IPS-18c (cell line): ENCODE measurements around the gene ETFB.

Source experiments
- H3K4me3 ChIP-seq: 2 replicates; pipeline ENCODE4 v1.7.0; 2013; ENCODE audit warnings: low read depth, mild to moderate bottlenecking, low read length, moderate library complexity; ENCODE audit not compliant: insufficient read depth
- H3K9me3 ChIP-seq: one replicate; pipeline ENCODE4 v1.6.1; 2013; ENCODE audit warnings: mild to moderate bottlenecking, low read length, moderate library complexity; ENCODE audit not compliant: control insufficient read depth, insufficient read depth

ETFB gene

DNA sequence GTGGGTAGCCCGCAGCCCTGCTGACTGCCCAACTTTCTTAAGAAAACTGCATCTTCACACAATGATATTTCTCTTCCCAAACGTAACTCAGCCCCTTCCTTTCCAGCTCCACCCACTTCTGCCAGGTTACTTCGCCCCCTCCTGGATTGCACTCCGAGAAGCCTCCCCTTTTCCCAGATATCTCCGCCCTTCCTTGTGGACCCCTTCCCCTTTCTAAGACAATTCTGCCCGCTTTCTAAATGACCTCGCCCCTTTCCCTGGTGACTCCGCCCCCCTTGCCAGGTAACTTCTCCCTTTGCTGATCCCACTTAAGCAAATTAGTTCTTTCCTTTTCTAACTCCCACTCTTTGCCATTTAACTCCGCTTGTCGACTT is 26.9 kb downstream of the ETFB start:
- Histone ChIP-seq H3K4me3 (peak overlapping the region; percentile 55; the same call in 1 of the 2 replicates), H3K9me3 (no peaks in the 10 kb centered on the region)

DNA sequence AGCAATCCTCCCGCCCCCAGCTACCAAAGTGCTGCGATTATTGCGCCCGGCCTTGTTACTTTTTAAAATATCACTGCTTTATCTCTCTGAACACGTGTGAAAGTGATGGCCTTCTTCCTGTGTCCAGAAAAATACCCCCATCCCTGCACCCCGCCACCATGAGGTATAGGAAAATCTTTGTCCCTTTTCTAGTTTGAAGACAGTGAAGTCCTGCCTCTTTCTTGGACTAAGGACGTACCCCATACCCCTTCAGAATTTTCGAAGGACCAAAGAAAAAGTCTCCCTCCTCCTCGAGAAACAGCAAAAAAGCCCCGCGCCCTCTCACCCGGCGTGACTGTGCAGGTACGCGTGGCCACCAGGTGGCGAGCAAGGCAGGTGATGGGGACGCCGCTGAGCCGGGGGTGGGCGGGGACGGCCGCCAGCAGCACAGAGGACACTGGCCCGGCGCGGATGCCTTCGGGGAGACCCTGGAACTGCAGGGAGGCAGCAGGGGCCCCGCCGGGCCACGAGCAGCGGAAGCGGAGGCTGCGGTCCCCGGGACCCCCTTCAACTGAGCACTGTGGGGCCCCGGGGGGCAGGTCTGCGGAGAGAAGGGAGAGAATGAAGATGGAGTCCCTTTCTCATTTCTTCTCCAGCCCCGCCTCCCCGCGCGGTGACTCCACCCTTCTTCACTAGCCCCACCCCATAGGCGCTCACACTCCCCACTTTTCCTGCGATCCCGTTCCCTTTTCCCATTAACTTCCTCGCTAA is 27.4 kb downstream of the ETFB start:
- H3K4me3 ChIP-seq: peak overlapping the region; percentile 55; the same call in 1 of the 2 replicates
- H3K9me3 ChIP-seq: no peaks in the 10 kb centered on the region

GRCh38 chr19:51337861-51338562 is 28.2 kb downstream of the ETFB start:
- H3K4me3 ChIP-seq: peak overlapping the region; percentile 55; the same call in 1 of the 2 replicates
- H3K9me3 ChIP-seq: no peaks in the 10 kb centered on the region

GRCh38 chr19:51337141-51337860 is 28.9 kb downstream of the ETFB start:
- no peaks in the 10 kb centered on the region for H3K9me3 ChIP-seq
- H3K4me3 ChIP-seq: no peak overlapping the region

- no peak overlapping the region for H3K4me3 ChIP-seq
- H3K9me3 ChIP-seq: no peaks in the 10 kb centered on the region
Measured at GRCh38 chr19:51333836-51334460, 32.2 kb downstream of the ETFB start.

DNA sequence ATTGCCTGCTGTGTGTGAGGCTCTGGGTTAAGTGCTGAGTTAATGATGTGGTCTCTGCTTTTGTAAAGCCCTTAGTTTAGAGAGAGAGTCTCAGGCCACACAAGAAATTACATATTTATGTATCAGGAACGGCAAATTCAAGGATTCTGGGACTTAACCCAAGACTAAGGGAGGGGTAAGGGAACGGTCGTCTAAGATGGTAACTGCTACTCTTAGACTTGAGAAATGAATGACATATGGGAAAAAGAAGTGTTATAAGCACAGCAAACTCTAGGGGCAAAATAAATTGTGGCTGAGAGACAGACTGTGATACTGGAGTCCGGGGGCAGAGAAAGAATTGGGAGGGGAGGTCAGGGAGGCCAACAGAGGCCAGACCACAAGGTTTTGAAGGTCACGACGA is 34.5 kb downstream of the ETFB start:
- Histone ChIP-seq H3K4me3 (no peak overlapping the region), H3K9me3 (no peaks in the 10 kb centered on the region)

- Histone ChIP-seq H3K9me3 (no peaks in the 10 kb centered on the region), H3K4me3 (no peak overlapping the region)
Measured at GRCh38 chr19:51331193-51331592, 35.0 kb downstream of the ETFB start.

- no peak overlapping the region for H3K4me3 ChIP-seq
- H3K9me3 ChIP-seq: no peaks in the 10 kb centered on the region
Measured at GRCh38 chr19:51330366-51330765, 35.8 kb downstream of the ETFB start.

- no peak overlapping the region for H3K4me3 ChIP-seq
- no peaks in the 10 kb centered on the region for H3K9me3 ChIP-seq
Measured at GRCh38 chr19:51329411-51329810, 36.8 kb downstream of the ETFB start.

GRCh38 chr19:51327066-51328001 is 38.9 kb downstream of the ETFB start:
- Histone ChIP-seq H3K4me3 (peak overlapping the region; percentile 53), H3K9me3 (no peaks in the 10 kb centered on the region)

GRCh38 chr19:51326216-51327065 is 39.7 kb downstream of the ETFB start:
- peak overlapping the region; percentile 53 for H3K4me3 ChIP-seq
- no peaks in the 10 kb centered on the region for H3K9me3 ChIP-seq

DNA sequence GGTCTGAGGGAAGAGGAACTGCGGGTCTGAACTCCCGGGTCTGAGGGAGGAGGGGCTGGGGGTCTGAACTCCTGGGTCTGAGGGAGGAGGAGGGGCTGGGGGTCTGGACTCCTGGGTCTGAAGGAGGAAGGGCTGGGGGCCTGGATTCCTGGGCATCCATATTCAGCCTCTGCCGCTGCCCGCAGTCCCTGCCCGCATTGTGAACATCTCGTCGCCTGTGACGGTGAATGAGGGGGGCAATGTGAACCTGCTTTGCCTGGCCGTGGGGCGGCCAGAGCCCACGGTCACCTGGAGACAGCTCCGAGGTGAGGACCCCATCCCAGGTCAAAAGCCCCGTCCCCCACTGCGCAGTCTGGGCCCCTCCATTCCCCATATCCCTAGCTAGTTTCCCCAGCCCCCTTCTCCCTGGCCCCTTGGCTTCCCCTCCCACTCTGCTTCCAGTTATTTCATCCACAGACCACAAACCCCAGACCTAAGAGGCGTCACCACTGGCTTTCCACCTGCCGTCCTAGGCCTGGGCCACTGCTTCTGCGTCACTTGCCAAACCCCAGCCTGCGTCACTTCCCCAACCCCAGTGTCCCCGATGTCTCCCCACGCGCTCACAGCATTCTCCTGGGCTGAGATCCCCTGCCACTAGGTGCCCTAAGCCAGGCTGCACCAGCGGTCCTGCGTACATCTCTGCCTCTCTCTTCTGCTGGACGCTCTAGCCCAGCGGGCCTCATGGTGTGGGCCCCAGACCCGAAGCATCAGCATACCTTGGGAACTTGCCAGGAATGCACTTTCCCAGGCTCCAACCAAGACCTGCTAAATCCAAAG is 40.8 kb downstream of the ETFB start:
- Histone ChIP-seq H3K4me3 (no peak overlapping the region), H3K9me3 (no peaks in the 10 kb centered on the region)

- H3K4me3 ChIP-seq: no peak overlapping the region
- H3K9me3 ChIP-seq: no peaks in the 10 kb centered on the region
Measured at GRCh38 chr19:51324167-51324481, 42.1 kb downstream of the ETFB start.

DNA sequence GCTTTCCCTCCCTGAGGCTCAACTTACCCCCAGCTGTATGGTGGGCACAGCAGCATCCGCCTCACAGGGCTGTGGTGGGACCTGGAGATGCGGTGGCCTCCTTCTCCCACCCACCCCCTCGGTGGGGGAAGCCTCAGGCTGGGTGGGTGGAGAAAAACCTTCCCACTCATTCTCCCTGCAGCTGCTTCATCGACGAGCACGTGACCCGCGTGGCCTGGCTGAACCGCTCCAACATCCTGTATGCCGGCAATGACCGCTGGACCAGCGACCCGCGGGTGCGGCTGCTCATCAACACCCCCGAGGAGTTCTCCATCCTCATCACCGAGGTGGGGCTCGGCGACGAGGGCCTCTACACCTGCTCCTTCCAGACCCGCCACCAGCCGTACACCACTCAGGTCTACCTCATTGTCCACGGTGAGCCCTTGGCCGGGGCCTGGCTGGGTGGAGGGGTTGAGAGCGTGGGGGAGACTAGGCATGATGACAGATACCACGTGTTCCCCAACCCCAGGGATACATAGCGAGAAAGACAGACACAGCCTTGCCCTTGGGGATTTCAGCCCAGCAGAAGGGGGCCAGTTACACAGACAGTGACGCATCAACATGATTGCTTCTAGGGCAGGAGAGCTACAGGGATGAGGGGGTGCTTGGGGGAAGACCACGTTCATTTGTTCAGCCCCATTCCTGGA is 42.6 kb downstream of the ETFB start:
- Histone ChIP-seq H3K4me3 (no peak overlapping the region), H3K9me3 (no peaks in the 10 kb centered on the region)

GRCh38 chr19:51321799-51322198 is 44.4 kb downstream of the ETFB start:
- Histone ChIP-seq H3K4me3 (no peak overlapping the region), H3K9me3 (no peaks in the 10 kb centered on the region)
